HK-2 (cell line): Measurements from ENCODE around the gene IL17C.
"Not testable (repeated sequence)": the region's sequence is repeated elsewhere in the genome, so short reads cannot be mapped to it uniquely, and the experiment has no call there.

Experiments used
- DNase-seq: peaks from one replicate; pipeline ENCODE4 v3.0.0-alpha.2; 2018; ENCODE audit not compliant: unreplicated experiment

IL17C gene, protein sequence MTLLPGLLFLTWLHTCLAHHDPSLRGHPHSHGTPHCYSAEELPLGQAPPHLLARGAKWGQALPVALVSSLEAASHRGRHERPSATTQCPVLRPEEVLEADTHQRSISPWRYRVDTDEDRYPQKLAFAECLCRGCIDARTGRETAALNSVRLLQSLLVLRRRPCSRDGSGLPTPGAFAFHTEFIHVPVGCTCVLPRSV

DNA sequence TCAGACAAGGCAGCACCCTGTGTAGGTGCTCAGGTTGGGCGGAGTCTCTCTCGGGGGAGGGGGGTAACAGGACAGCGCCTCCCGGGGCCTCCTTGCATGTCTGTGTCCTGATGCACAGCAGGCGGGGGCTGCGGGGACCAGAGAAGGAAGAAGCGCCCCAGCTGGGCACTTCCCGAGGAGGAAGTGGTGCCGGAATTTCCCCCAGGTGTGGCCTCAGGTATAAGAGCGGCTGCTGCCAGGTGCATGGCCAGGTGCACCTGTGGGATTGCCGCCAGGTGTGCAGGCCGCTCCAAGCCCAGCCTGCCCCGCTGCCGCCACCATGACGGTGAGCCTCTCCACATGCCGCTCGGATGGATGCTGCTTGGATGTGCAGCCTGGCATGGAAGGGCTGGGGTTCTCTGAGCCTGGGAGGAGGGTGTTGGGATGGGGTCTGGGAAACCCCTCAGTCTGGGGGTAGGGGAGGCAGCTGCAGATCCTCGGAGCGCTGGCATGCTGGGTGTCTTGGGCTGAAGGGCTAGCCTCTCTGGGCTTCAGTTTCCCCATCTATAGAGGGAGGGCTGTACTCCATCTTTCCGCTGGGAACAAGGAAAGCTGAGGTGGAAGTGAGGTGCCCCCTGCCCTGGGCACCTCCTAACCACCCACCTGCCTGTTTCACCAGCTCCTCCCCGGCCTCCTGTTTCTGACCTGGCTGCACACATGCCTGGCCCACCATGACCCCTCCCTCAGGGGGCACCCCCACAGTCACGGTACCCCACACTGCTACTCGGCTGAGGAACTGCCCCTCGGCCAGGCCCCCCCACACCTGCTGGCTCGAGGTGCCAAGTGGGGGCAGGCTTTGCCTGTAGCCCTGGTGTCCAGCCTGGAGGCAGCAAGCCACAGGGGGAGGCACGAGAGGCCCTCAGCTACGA lies at the start of gene IL17C:
Gene IL17C (plus strand): TSS at position 250 of the 908 bp plus-strand sequence. CDS start 70 bp downstream, at position 320.
- no peak for DNase-seq

DNA sequence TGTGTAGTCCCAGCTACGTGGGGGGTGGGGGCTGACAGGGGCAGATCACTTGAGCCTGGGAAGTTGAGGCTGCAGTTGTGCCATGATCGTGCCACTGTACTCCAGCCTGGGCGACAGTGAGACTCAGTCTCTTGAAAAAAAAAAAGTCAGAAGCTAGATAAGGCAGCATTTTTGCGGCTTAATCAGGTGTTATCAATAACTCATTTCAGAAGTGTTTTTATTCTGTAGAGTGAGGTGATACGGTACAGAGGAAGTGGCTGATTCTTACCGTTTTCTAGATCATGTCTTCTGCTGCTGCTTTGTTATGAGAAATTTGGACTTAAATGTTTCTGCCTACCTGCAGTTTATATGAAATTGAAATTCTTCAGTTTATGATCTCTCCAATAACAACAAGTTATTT lies 49.6 kb upstream of the IL17C start:
- no peak for DNase-seq

DNA sequence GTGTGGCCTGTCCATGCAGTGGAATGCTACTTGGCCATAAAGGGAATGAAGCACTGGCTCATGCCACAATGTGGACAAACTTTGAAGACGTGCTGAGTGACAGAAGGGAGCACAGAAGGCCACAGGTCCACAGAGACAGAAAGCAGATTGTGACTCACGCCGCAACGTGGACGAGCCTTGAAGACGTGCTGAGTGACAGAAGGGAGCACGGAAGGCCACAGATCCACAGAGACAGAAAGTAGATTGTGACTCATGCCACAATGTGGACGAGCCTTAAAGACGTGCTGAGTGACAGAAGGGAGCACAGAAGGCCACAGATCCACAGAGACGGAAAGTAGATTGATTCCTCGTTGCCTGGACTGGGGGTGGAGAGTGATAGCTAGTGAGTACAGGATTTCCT lies 48.9 kb upstream of the IL17C start:
- DNase-seq = no peak

DNA sequence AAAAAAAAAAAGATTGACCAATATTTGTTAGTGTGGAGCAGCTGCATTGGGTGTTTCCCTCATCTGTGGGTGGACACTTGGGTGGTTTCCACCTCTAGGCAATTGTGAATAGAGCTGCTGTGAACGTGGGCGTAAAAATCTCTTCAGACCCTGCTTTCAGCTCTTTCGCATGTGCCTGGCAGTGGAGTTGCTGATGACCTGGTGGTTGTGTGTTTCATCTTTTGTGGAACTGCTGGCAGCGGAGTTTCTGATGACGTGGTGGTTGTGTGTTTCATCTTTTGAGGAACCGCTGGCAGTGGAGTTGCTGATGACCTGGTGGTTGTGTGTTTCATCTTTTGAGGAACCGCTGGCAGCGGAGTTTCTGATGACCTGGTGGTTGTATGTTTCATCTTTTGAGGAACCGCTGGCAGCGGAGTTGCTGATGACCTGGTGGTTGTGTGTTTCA lies 46.8 kb upstream of the IL17C start:
- no peak for DNase-seq

DNA sequence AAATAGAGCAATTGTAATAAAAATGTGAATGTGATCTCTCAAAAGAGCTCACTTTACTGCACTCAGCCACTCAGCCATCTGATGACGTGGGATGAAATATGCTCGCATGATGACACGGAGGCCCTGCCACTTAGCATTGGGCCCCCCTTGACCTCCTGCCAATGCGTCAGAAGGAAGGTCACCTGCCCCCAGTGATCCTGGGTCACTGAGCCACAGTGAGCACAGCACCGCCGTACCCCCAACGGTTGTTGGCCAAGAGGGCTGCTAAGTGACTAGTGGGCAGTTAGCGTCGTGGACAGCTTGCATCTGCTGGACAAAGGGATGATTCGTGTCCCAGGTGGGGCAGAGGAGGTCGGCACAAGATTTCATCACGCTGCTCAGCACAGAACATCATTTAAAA lies 45.3 kb upstream of the IL17C start:
- no peak for DNase-seq

DNA sequence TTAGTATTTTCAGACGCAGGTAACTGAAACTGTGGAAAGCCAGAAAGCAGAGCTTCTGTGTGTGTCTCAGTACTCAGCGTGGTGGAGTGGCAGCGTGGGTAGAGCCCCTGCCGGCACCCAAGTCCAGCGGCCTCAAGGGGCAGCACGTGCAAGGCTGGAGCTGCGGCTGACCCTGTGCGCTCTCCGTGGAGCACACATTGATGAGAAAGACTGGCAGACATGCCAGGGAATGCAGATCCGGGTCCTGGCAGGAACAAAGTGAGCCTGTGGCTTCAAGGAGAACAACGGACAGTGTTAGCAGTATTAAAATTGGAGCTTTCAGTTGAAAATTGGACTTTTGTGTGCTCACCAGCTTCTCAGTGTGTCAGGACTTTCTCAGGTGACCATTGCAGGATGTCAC lies 44.9 kb upstream of the IL17C start:
- DNase-seq = no peak

DNA sequence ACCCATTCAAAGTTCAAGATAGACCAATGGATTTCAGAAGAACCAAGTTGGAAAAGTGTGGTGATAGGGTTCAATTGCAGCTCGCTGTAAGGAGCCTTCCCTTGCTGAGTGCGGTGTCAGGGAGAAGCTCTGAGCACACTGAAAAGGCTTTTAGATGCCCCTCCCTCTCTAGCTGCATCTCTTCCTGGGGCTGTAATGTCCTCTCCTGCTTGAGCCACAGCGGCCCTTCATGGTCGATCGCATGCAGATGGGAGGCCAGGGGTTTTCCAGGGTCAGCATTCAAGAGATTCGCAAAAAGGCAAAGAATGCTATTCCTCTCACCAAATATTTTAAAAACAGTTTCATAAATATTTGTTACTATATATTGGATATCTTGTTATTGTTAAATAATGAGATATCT lies 44.5 kb upstream of the IL17C start:
- no peak for DNase-seq

DNA sequence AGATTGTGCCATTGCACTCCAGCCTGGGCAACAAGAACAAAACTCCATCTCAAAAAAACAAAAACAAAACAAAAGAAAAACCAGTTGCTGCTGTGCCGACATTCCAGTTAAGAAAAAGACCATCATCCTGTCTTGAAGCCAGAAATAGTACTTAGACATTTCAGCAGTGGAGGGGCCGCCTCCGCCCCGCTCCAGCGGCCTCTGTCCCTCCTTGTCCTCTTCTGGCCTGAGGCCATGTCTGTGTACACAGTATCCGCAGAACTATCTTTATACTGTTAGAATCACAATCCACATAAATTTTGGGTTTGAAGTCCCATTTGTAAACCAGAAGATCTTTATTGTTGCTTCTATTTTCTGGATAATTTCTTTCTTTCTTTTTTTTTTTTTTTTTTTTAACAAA lies 43.3 kb upstream of the IL17C start:
- no peak for DNase-seq

DNA sequence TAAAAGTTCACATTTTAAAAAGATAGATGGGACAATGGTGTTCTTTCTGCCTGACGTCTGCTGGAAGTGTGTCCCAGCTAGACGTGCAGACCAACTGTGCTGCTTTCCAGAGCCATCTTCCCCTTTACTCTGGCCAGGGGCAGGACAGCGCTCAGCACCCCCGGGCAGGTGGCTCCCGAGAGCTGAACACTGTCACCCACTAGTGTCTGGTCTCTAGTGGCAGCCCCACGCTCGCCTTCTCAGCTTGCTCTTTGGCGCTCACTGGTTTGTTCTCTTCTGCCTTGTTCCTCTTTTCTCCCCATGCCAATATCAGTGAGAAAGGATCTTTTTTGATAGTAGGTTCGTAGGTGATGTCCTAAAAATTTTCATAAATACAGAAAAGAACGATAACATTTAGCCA lies 42.5 kb upstream of the IL17C start:
- no peak for DNase-seq

DNA sequence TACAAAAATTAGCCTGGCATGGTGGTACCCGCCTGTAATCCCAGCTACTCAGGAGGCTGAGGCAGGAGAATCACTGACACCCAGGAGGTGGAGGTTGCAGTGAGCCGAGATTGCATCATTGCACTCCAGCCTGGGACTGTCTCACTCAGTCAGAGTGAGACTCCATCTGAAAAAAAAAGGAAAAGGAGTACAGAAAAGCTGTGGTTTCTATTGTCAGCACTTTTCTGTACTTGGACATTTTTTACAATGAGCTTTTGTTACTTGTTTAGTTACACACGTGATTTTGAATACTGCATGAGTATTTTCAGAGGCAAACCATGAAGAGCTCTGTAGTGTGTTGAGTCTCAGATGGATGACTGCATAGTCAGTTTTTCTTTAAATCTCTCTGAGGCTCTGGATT lies 41.9 kb upstream of the IL17C start:
- no peak for DNase-seq

DNA sequence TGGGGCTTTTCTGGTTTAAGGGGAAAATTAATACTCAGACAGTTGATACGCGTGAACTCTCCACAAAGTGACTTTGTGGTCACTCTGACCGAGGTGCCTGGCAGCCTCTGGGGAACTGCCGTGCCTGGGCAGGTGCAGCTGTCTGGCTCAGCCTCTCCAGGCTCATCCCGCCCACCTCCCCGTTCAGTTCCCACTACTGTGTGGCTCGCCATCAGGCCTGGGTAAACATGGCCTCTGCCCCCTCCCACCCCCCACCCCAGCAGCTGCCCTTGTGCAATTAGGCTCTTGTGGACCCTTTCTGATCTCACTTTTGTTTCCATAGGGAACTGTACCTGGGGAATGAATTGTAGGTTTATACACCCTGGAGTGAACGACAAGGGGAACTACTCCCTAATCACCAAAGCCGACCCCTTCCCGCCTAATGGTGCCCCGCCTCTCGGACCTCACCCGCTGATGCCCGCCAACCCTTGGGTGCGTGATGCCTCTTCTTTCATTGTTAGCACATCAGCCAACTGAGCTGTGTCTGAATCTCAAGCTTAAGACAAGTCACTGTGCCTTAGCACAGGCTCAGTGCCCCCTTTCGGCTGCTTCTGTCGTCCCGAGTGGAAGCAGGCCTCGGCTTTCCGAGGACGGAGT lies 40.4 kb upstream of the IL17C start:
- DNase-seq = no peak

DNA sequence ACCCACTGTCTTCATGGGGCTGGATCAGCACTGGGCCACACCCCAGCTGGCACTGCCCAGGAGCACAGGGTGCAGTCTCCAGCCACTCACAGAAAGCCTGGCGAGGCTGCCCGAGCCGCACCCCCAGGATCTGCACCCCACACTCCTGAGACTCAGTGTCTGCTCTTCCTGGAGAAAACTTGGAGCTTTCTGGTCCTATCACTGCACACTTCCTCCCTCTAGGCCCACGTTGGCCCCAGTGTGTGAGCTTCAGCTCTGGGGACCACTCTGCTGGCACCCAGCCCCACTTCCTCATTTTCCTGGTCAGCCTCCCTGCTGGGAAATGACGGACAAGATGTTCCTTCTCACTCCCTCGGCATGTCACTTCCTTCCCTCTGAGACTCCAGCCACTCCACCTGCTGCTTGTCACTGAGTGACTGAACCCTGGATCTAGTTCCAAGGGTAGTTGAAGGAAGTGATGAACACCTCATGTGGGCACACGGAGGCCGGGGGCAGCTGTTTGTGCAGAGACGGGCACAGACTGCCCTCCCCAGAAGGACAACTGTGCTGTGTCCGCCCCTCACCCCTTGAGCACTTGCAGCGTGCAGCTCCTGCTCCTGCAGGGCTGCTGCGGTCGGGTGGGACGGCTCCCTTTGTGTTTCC lies 39.2 kb upstream of the IL17C start:
- no peak for DNase-seq

DNA sequence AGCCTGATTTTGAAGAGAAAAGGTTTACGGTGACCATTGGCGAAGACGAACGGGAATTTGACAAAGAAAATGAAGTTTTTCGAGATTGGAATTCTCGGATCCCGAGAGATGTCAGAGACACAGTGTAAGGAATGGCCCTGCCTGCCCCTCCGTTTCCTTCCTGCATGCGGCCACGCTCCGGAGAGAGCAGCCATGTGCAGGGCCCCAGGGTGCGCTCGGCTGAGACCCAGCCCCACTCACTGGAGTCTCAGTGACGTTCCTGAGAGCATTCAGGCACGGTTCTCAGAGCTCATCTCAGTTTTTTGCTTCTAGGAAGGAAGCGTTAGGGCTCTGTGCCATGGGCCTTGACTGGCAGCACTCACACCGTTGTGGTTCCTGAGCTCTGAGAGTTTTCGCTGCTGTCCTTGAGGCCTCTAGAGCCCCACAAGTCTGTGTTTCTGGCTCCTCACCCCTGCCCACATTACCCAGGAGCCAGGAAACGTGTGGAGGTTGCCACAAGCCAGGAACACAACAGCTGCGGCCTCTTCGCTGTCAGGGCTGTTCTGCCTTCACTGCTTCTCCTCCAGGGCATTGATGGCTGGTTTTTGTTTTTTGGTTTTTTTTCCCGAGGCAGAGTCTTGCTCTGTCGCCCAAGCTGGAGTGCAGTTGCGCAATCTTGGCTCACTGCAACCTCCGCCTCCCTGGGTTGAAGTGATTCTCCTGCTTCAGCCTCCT lies 38.4 kb upstream of the IL17C start:
- no peak for DNase-seq

DNA sequence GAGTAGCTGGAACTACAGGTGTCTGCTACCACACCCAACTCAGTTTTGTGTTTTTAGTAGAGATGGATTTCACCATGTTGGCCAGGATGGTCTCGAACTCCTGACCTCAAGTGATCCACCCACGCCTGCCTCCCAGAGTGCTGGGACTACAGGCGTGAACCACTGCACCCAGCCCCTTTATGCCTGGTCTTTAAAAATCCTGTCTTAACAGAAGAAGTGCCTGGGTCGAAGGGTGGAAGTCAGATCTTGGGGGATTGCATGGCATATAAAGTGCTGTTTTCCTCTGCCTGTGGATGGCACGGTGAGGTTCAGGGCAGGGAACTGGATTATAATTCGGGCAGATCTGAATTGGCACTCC lies 37.9 kb upstream of the IL17C start:
- no peak for DNase-seq

DNA sequence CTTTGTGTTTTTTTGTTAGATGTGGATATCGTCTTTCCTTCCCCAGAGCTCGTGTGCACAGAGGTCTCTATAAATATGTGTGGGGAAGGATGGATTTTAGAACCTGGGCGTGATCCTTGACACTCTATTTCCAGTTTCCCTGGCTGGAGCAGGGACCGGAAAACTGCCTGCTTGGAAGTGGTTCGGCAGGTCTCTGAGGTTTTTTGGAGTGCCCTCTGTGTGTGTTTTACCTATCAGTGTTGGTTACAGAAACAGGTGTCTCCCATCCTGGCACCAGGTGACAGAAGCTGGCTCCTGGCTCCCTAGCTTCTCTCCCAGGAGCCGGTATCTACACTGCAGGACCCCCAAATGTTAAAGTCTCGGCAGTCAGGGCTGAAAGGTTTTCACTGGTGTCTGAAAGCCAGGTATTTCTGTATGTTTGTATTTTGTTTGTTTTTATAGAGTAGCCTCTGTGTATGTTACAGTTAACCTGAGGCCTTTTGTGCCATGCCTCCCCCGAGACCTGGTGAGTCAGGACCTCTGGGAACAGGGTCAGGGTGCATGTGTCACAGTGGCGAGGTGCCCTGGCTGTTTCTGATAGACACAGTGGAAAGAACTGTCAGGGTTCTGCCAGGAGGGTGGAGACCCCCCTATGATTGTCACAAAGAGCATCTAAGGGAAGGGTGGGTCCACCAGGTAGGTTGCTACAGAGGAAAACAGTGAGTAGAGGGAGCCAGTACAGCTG lies 36.9 kb upstream of the IL17C start:
- no peak for DNase-seq

DNA sequence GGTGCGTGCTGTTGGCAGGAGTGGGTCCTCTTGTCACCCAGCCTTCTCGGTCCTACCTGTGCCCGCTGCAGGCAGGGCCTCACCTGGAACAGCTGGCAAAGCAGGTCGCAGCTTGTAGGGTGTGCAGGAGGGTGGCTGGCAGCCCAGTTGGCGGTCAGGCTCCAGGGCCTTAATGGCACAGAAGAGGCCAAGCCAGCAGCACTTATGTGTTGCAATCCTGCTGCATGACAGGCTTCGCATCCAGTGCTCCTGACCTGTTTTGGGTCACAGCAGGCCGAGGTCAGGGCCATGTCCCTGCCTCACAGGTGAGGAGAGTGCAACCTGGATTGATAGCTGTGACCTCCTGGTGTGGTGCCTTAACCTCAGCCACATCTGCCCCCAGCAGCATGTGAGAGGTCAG lies 36.3 kb upstream of the IL17C start:
- DNase-seq = no peak

DNA sequence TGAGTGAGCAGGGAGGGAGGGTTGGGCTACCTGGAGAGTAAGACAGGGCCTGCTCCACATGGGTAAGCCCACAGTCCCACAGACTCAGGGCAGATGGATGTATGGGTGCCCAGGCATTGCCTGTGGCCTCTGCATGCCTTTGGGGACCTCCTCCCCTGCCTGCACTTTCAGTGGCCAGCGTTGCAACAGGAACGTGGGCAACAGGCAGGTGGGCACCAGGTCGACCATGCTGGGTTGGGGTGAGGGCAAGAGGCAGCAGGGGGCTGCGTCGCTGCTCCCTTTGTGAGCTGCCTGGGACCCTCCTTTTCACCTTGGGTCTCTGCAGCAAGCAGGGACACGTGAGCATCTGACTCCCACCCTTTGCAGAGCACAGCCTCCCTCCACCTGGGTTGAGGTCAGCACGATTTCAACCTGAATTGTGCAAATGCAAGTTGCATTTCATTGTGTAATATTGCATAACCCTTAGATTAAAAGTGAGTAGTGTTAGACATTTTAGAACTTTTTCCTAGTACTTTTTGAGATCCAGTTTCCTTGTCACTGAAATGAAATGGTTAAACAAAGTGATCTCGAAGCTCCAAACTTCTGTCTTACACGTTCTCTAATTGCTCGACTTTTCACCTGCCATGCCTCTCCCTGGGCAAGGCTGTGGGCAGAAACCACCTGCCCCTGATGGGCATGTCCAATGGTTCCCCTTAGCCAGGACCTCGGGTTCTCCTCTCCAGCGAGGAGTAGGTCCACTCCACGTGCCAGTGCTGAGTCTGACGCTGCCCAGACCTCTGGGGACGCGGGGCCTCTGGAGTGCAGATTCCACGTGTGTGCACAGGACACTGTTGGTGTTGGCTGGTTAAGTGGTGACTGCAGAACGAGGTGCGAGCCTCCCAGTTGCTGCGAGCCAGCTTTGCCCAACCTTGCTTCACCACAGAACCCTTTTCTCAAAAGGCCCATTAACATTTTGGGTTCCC lies 32.9 kb upstream of the IL17C start:
- DNase-seq = no peak

DNA sequence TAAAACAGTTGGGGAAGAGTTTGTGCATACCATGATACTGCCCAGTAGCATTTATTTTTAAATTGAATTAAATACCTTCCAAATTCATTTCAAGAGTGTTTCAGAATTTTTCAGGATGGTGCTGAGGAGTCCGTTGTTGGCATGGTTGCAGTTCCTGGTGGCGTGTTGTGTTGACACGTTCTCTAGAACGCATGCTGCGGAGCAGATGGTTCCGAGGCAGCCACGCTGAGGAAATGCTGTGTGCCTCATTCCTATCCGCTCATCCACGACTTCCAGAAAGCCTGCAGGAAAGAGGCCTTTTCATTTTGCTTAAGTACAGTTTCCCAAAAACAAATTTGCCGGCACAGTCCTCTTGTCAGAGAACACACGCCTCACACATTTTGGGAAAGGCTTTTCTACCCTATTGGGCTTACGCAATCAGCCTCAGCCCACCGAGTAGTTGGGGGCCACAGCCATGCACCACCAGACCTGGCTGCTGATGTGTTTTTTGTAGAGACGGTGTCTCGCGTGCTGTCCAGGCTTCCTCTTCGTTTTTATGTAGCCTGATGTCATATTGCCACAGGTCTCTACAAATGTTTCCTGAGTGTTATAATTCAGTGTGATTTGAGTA lies 32.1 kb upstream of the IL17C start:
- DNase-seq = no peak

DNA sequence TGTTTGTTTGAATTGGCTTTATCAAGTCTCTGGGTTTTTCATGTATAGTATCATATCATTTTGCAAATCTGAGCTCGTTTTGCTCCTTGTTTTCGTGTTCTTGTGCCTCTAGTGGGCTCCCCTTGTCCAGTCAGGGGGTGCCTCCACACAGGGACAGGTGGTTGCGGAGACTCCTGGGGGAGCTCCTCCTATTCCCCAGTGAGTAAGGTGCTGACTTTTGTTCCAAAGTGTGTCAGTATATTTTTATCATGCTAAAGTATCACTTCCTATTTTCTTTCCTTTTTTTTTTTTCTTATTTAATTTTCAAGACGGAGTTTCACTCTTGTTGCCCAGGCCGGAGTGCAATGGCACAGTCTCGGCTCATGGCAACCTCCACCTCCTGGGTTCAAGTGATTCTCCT lies 30.3 kb upstream of the IL17C start:
- no peak for DNase-seq

DNA sequence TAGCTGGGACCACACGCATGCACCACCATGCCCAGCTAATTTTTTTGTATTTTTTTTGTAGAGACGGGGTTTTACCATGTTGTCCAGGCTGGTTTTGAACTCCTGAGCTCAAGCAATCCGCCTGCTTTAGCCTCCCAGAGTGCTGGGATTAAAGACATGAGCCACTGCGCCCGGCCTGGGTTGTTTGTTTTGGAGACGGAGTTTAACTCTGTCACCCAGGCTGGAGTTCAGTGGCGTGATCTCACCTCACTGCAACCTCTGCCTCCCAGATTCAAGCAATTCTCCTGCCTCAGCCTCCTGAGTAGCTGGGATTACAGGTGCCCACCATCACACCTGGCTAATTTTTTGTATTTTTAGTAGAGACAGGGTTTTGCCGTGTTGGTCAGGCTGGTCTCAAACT lies 28.9 kb upstream of the IL17C start:
- DNase-seq = not testable (repeated sequence)
